GM12891 (cell line): ENCODE data around the gene PHLPP1.

Source experiments
- PAX5 ChIP-seq: IDR thresholded peaks from 2 replicates; pipeline ENCODE4 v1.6.1; 2011; ENCODE audit warnings: low read length, moderate library complexity, mild to moderate bottlenecking; ENCODE audit not compliant: insufficient read depth, severe bottlenecking
- POLR2A ChIP-seq: IDR thresholded peaks from 2 replicates; pipeline ENCODE4 v1.6.1; 2011; ENCODE audit warnings: low read depth, low read length, control low read depth
- POLR2AphosphoS5 ChIP-seq: IDR thresholded peaks from 2 replicates; pipeline ENCODE4 v1.6.1; 2011; ENCODE audit warnings: low read depth, low read length, control low read depth
- POU2F2 ChIP-seq: IDR thresholded peaks from 2 replicates; pipeline ENCODE4 v1.6.1; 2011; ENCODE audit warnings: low read depth, mild to moderate bottlenecking, control low read depth, low read length, moderate library complexity
- SPI1 ChIP-seq: IDR thresholded peaks from 2 replicates; pipeline ENCODE4 v1.6.1; 2011; ENCODE audit warnings: low read depth, low read length, control low read depth
- TAF1 ChIP-seq: IDR thresholded peaks from 2 replicates; pipeline ENCODE4 v1.6.1; 2011; ENCODE audit warnings: low read depth, low read length, control low read depth

- TF ChIP-seq SPI1 = no peak
- no peak for TF ChIP-seq POLR2A
- TF ChIP-seq TAF1 = no peak
- no peak for TF ChIP-seq POU2F2
- no peak for TF ChIP-seq POLR2AphosphoS5
- no peak for TF ChIP-seq PAX5
These were observed 197.5 kb downstream of the PHLPP1 start for GRCh38 chr18:62912885-62913284.
